Spleen (tissue), 11 donors: Measurements from ENCODE around the gene SEC61B. TPM values are rescaled to one million over a fixed set of nuclear protein-coding genes. Genes with fewer than 3 reads are reported as not detected.

Experiments
- DNase-seq: peaks from one replicate; pipeline ENCODE4 v3.0.0-alpha.2; 2020
- H3K27ac ChIP-seq, 8 donors: fragments of 200-600 bp; sonication (generic) in 7 of 8; 1 replicate in 4 of 8; 2 replicates in 4 of 8; pipeline versions ENCODE4 v1.5.0 to v1.8.0; 2016 to 2021; ENCODE audit warnings: inconsistent platforms in 4 of 8, mild to moderate bottlenecking in 4 of 8, moderate library complexity in 1 of 8
- H3K27me3 ChIP-seq, 7 donors: fragments of 200-600 bp; sonication (generic) in 6 of 7; replicated peaks in 1 of 7; 1 replicate in 4 of 7; 2 replicates in 3 of 7; pipeline versions ENCODE4 v1.5.0 to v1.8.0; 2016 to 2021; ENCODE audit warnings: inconsistent platforms in 3 of 7, mild to moderate bottlenecking in 1 of 7
- H3K36me3 ChIP-seq, 6 donors: fragments of 200-600 bp; sonication (generic) in 5 of 6; 1 replicate in 4 of 6; 2 replicates in 2 of 6; pipeline versions ENCODE4 v1.5.0 to v1.8.0; 2016 to 2021; ENCODE audit warnings: inconsistent platforms in 2 of 6
- H3K4me1 ChIP-seq, 6 donors: fragments of 200-600 bp; sonication (generic) in 5 of 6; 1 replicate in 3 of 6; 2 replicates in 3 of 6; pipeline versions ENCODE4 v1.5.0 to v1.8.0; 2016 to 2021; ENCODE audit warnings: inconsistent platforms in 3 of 6
- H3K4me3 ChIP-seq, 8 donors: fragments of 200-600 bp; sonication (generic) in 7 of 8; 1 replicate in 4 of 8; 2 replicates in 4 of 8; pipeline versions ENCODE4 v1.5.0 to v1.8.0; 2016 to 2021; ENCODE audit warnings: inconsistent platforms in 4 of 8, mild to moderate bottlenecking in 4 of 8, moderate library complexity in 2 of 8
- H3K9me3 ChIP-seq, 8 donors: fragments of 200-600 bp; sonication (generic) in 7 of 8; 1 replicate in 4 of 8; 2 replicates in 4 of 8; pipeline versions ENCODE4 v1.5.0 to v1.8.0; 2016 to 2021; ENCODE audit warnings: inconsistent platforms in 4 of 8
- POLR2A ChIP-seq, 3 donors: fragments of 450-650 bp; IDR thresholded peaks; one replicate each; pipeline ENCODE4 v1.5.1; 2017; ENCODE audit warnings: antibody characterized with exemption in 3 of 3, mild to moderate bottlenecking in 1 of 3
- POLR2AphosphoS5 ChIP-seq, 3 donors: sonication (generic); formaldehyde crosslinking; IDR thresholded peaks; one replicate each; pipeline ENCODE4 v1.5.1; 2017; ENCODE audit warnings: antibody characterized with exemption in 3 of 3
- WGBS, 5 donors: extraction: QIAGEN DNeasy Blood & Tissue Kit in 3 of 5; methylation state at CpG; one replicate each; pipeline versions ENCODE4 v1.1.5 to v1.1.7; 2013 to 2018; 5-methylcytosine and 5-hydroxymethylcytosine counted together
- intact Hi-C: fragments of 100-400 bp; cut with DNase I; formaldehyde crosslinking; loops from one replicate; pipeline ENCODE4 v1.15.0; 2023; ENCODE audit warnings: low total_unique reads
- polyA plus RNA-seq, 3 donors: library from polyadenylated mRNA; stranded (reverse); fragments of 200-250 nt; gene quantifications; one replicate each; pipeline ENCODE4 v1.2.1, GENCODE V29; 2013
- total RNA-seq, 7 donors: library from RNA; depleted of rRNA in 3 of 7; stranded (reverse); fragments of >200 nt in 3 of 7; fragmentation: NEBNext Ultra II Directional in 4 of 7; extraction: Animal tissue kit (Norgen Biotek cat#: 25700) in 4 of 7; gene quantifications; one replicate each; pipeline versions ENCODE4 v1.1.0 to v1.2.1, GENCODE V29; 2016 to 2021
- TF ChIP-seq, protein P1 (sequence below), 11 experiments: fragments of 200-600 bp in 7 of 11; fragments of 450-650 bp in 4 of 11; sonication (generic) in 4 of 11; IDR thresholded peaks in 8 of 11; conservative IDR thresholded peaks in 3 of 11; 1 replicate in 7 of 11; 2 replicates in 4 of 11; pipeline versions ENCODE4 v1.4.0 to v1.8.0; 2016 to 2021; ENCODE audit warnings: antibody characterized with exemption in 11 of 11, inconsistent platforms in 4 of 11, mild to moderate bottlenecking in 1 of 11
- donor health status: healthy with polysubstance abuse.
- donor health status: DM: no; HTN: no; CAD: no; lungs with moderate emphysema.
- donor health status: DM: no; HTN: no; CAD: no.
- donor health status: Bipolar disorder and iron deficiency.
- donor health status: healthy.
- donor health status: DM: no; HTN: no; CAD: no.
- donor health status: DM: yes; HTN: yes; CAD: no.

The SEC61B gene
- total and polyA plus RNA-seq, 10 donors: 70.4 to 244 (median 96.8) TPM

DNA sequence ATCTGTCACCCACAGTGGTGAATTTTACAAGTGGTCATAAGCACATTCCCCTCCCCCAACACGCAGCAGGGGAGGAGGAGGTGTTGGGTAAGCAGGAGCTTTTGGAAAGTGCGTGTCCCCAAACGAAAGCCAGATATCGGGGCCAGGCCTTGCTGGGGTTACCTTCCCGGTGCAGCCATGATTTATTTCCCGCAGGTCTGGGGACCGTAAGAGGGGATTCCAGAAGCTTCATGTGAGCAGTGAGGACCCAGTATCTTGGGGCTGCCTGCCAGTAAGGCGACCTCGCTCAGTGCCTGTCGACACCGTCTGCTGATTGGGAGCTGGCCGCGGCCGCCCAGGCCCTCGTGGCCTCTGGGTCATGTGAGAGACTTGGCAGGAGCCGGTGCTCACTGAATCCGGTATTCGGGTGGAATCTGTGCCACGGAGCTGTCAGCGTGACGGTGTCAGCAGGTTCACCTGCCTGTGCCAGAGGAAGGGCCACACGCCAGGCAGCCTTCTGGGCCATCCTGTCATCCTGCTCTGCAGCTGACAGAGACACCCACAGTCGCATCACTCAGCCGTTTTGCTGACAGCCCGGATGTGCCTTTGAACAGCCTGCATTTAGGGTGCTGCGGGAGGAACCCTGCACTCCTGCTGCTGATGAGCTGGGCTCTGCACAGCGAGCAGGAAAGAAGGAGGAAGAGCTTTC, 37.3 kb downstream of the SEC61B start:
- Histone ChIP-seq H3K36me3 (no peaks in the 10 kb centered on the region), H3K27me3 (no peaks in the 10 kb centered on the region), H3K4me3 (peak overlapping the region in 5 of 8 donors; percentile 4 to 52 (median 22)), H3K9me3 (no peaks in the 10 kb centered on the region), H3K4me1 (peaks cover 0 to 16% (median 11%) of the 10 kb centered on the region in 6 donors), H3K27ac (peak overlapping the region in 6 of 8 donors; percentile 29 to 63 (median 44))
- WGBS, 5 donors: 35 to 57% (median 40%) methylated on average over 25 to 27 of the region's 27 CpGs
- peak; percentile 87 for DNase-seq
- TF ChIP-seq, protein P1, sequence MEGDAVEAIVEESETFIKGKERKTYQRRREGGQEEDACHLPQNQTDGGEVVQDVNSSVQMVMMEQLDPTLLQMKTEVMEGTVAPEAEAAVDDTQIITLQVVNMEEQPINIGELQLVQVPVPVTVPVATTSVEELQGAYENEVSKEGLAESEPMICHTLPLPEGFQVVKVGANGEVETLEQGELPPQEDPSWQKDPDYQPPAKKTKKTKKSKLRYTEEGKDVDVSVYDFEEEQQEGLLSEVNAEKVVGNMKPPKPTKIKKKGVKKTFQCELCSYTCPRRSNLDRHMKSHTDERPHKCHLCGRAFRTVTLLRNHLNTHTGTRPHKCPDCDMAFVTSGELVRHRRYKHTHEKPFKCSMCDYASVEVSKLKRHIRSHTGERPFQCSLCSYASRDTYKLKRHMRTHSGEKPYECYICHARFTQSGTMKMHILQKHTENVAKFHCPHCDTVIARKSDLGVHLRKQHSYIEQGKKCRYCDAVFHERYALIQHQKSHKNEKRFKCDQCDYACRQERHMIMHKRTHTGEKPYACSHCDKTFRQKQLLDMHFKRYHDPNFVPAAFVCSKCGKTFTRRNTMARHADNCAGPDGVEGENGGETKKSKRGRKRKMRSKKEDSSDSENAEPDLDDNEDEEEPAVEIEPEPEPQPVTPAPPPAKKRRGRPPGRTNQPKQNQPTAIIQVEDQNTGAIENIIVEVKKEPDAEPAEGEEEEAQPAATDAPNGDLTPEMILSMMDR (IDR thresholded peaks at IDR 0.05 in 8 of 11, conservative IDR thresholded peaks at IDR 0.05 in 3 of 11): no peak
- TF ChIP-seq POLR2AphosphoS5 (IDR thresholded peaks at IDR 0.05) (peak; percentile 52 to 69 (median 68)), POLR2A (IDR thresholded peaks at IDR 0.05) (no peak)
- intact Hi-C loops: no loop called here

DNA sequence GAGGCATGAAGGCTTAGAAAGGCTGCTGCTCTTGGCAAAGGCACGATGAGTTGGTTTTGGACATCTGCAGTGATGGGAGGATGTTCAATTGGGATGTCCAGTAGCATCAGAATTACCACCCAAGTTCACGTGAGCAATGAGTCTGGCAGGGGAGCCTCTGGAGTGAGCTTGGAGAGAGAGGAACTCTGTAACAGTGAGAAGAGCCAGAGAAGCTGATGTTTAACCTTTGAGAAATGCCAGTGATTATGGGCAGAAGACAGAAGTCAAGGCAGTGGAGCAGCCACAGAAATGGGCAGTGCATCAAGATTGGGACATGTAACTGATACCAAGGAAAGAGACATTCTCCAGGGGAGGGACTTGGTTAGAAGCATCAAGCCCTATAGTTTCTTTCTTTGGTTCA, 39.8 kb downstream of the SEC61B start:
- no peaks in the 10 kb centered on the region for H3K36me3 ChIP-seq
- no peak overlapping the region for H3K4me3 ChIP-seq
- DNase-seq: no peak
- TF ChIP-seq POLR2AphosphoS5 (IDR thresholded peaks at IDR 0.05) (no peak), POLR2A (IDR thresholded peaks at IDR 0.05) (no peak)
- TF ChIP-seq, protein P1 (IDR thresholded peaks at IDR 0.05 in 8 of 11, conservative IDR thresholded peaks at IDR 0.05 in 3 of 11): no peak
- peaks cover 6 to 28% (median 18%) of the 10 kb centered on the region in 6 donors for H3K4me1 ChIP-seq
- no peak overlapping the region for H3K27ac ChIP-seq
- intact Hi-C loops: no loop called here
- no peaks in the 10 kb centered on the region for H3K27me3 ChIP-seq
- 82 to 95% (median 89%) methylated on average over 2 of the region's 2 CpGs for WGBS, 5 donors
- no peaks in the 10 kb centered on the region for H3K9me3 ChIP-seq

DNA sequence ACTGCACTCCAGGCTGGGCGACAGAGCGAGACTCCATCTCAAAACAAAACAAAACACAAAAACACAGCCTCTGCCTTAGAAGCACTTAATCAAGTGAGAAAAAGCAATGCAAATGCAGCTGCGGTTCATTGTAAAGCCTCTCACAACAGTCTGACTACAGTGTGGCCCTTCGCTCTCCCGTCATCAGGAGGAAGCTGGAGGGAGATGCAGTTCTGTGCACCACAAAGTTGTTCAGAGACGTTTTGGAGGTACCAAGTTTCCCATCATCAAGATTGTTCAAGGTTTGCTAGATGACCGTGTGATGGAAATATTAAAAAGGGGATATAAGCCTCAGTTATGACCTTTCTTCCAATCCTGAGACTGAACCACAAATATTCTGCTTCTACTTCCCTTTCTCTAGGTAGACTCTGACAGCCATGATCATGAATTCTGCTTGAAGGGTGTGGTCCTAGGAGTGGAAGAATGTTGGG, 40.9 kb downstream of the SEC61B start:
- TF ChIP-seq, protein P1 (IDR thresholded peaks at IDR 0.05 in 8 of 11, conservative IDR thresholded peaks at IDR 0.05 in 3 of 11): no peak
- TF ChIP-seq POLR2A (IDR thresholded peaks at IDR 0.05): no peak
- no peaks in the 10 kb centered on the region for H3K36me3 ChIP-seq
- no peak for DNase-seq
- 61 to 82% (median 80%) methylated on average over 7 of the region's 7 CpGs for WGBS, 5 donors
- H3K4me1 ChIP-seq: peaks cover 6 to 29% (median 18%) of the 10 kb centered on the region in 6 donors
- H3K27me3 ChIP-seq: no peaks in the 10 kb centered on the region
- no peaks in the 10 kb centered on the region for H3K9me3 ChIP-seq
- no peak overlapping the region for H3K4me3 ChIP-seq
- intact Hi-C loops: no loop called here
- no peak overlapping the region for H3K27ac ChIP-seq

DNA sequence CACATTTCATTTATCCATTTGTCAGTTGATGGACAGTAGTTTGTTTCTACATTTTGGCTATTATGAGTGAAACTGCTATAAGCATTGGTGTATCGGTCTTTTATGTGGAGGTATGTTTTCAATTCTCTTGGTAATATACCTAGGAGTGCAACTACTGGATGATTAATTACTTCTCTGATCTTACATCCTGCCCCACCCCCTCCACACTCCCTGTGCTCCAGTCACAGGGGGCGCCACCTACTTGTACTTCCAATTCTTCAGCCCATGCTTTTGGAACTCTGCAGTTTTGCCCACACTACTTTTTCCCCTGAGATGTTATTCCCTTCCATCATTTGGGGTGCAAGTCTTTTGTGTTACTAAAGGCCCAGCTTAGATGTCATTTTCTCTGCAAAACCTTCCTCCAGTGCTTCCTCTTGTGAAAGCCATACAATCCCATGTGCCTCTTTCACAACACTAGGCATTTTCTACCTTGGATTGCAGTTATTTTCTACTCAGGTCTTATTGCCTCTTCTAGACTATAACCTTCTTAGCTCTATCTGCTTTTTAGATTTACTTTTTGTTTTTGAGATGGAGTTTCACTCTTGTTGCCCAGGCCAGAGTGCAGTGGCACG, 42.1 kb downstream of the SEC61B start:
- no peak overlapping the region for H3K27ac ChIP-seq
- no peaks in the 10 kb centered on the region for H3K27me3 ChIP-seq
- H3K36me3 ChIP-seq: no peaks in the 10 kb centered on the region
- TF ChIP-seq POLR2A (IDR thresholded peaks at IDR 0.05) (no peak), POLR2AphosphoS5 (IDR thresholded peaks at IDR 0.05) (no peak)
- TF ChIP-seq, protein P1 (IDR thresholded peaks at IDR 0.05 in 8 of 11, conservative IDR thresholded peaks at IDR 0.05 in 3 of 11): peak in 1 of 11 experiments; percentile 22
- no peak overlapping the region for H3K4me3 ChIP-seq
- intact Hi-C loops: no loop called here
- WGBS, 5 donors: 84 to 96% (median 88%) methylated on average over 3 of the region's 3 CpGs
- no peak for DNase-seq
- no peaks in the 10 kb centered on the region for H3K9me3 ChIP-seq
- peaks cover 6 to 24% (median 18%) of the 10 kb centered on the region in 6 donors for H3K4me1 ChIP-seq
